GM19372 (cell line): Measurements from ENCODE around the gene COX10.
"Not testable (repeated sequence)": the region's sequence is repeated elsewhere in the genome, so short reads cannot be mapped to it uniquely, and the experiment has no call there.

Experiments used
- ATAC-seq: cut with Tn5 transposase; IDR thresholded peaks from one replicate; pipeline ENCODE4 v1.9.1; 2021; ENCODE audit warnings: mild to moderate bottlenecking, low read depth, moderate library complexity; ENCODE audit not compliant: unreplicated experiment

Gene COX10

GRCh38 chr17:14069251-14070021 lies at the start of gene COX10:
Gene COX10 (plus strand): TSS chr17:14069504. CDS start chr17:14069606, 102 bp downstream.
- peak; percentile 99 for ATAC-seq

- not testable (repeated sequence) for ATAC-seq
These were observed 47.5 kb upstream of the COX10 start for GRCh38 chr17:14021651-14022294.

GRCh38 chr17:14029755-14030154 lies 39.5 kb upstream of the COX10 start:
- ATAC-seq: not testable (repeated sequence)

- no peak for ATAC-seq
These were observed 37.1 kb upstream of the COX10 start for GRCh38 chr17:14032234-14032633.

GRCh38 chr17:14033166-14033565 lies 36.1 kb upstream of the COX10 start:
- no peak for ATAC-seq

GRCh38 chr17:14037453-14037852 lies 31.9 kb upstream of the COX10 start:
- ATAC-seq: no peak

GRCh38 chr17:14038206-14038605 lies 31.1 kb upstream of the COX10 start:
- ATAC-seq: no peak

- ATAC-seq: no peak
These were observed 26.9 kb upstream of the COX10 start for GRCh38 chr17:14042411-14042810.

GRCh38 chr17:14044702-14045101 lies 24.6 kb upstream of the COX10 start:
- ATAC-seq: no peak

- ATAC-seq: no peak
These were observed 22.3 kb upstream of the COX10 start for GRCh38 chr17:14046978-14047377.

GRCh38 chr17:14047591-14047990 lies 21.7 kb upstream of the COX10 start:
- no peak for ATAC-seq

GRCh38 chr17:14048169-14048568 lies 21.1 kb upstream of the COX10 start:
- no peak for ATAC-seq

GRCh38 chr17:14050616-14051015 lies 18.7 kb upstream of the COX10 start:
- ATAC-seq: no peak

GRCh38 chr17:14051692-14052091 lies 17.6 kb upstream of the COX10 start:
- ATAC-seq: no peak

- no peak for ATAC-seq
These were observed 16.3 kb upstream of the COX10 start for GRCh38 chr17:14052886-14053615.

GRCh38 chr17:14057591-14057990 lies 11.7 kb upstream of the COX10 start:
- ATAC-seq: no peak

GRCh38 chr17:14058051-14058450 lies 11.3 kb upstream of the COX10 start:
- no peak for ATAC-seq

GRCh38 chr17:14060706-14061105 lies 8.6 kb upstream of the COX10 start:
- ATAC-seq: no peak

- no peak for ATAC-seq
These were observed 7.4 kb upstream of the COX10 start for GRCh38 chr17:14061666-14062560.

- ATAC-seq: no peak
These were observed 2.0 kb upstream of the COX10 start for GRCh38 chr17:14067347-14067746.
